ENCODE measurements around the gene ZBTB49.
"Not testable (repeated sequence)": the region's sequence is repeated elsewhere in the genome, so short reads cannot be mapped to it uniquely, and the experiment has no call there.

ZBTB49 gene

GRCh38 chr4:4289941-4290850, at the start of gene ZBTB49, which contains the start of gene LYAR:
ZBTB49 (plus strand) TSS chr4:4290251; CDS start chr4:4299946, 9,695 bp downstream.
LYAR (minus strand) TSS chr4:4290154; CDS start chr4:4283742, 6,412 bp downstream.
- DNase-seq: peak; percentile 79

GRCh38 chr4:4245172-4245571, 44.9 kb upstream of the ZBTB49 start:
- no peak for DNase-seq

- no peak for DNase-seq
Measured at GRCh38 chr4:4247696-4248028, 42.4 kb upstream of the ZBTB49 start.

GRCh38 chr4:4248029-4248884, 41.8 kb upstream of the ZBTB49 start, which contains the start of gene TMEM128:
TMEM128 (minus strand) TSS chr4:4248223; CDS start chr4:4248202, 21 bp downstream.
- peak; percentile 84 for DNase-seq

- no peak for DNase-seq
Measured at GRCh38 chr4:4248885-4249203, 41.2 kb upstream of the ZBTB49 start.

- not testable (repeated sequence) for DNase-seq
Measured at GRCh38 chr4:4249342-4249741, 40.7 kb upstream of the ZBTB49 start.

GRCh38 chr4:4249866-4250265, 40.2 kb upstream of the ZBTB49 start:
- no peak for DNase-seq

- DNase-seq: no peak
Measured at GRCh38 chr4:4254199-4254598, 35.9 kb upstream of the ZBTB49 start.

GRCh38 chr4:4254666-4255065, 35.4 kb upstream of the ZBTB49 start:
- no peak for DNase-seq

- no peak for DNase-seq
Measured at GRCh38 chr4:4256799-4257198, 33.3 kb upstream of the ZBTB49 start.

- DNase-seq: not testable (repeated sequence)
Measured at GRCh38 chr4:4257705-4258104, 32.3 kb upstream of the ZBTB49 start.

GRCh38 chr4:4259484-4260100, 30.5 kb upstream of the ZBTB49 start:
- DNase-seq: no peak

- peak; percentile 26 for DNase-seq
Measured at GRCh38 chr4:4260185-4260751, 29.8 kb upstream of the ZBTB49 start.

- no peak for DNase-seq
Measured at GRCh38 chr4:4267981-4268380, 22.1 kb upstream of the ZBTB49 start.

- DNase-seq: no peak
Measured at GRCh38 chr4:4268776-4269175, 21.3 kb upstream of the ZBTB49 start.

- no peak for DNase-seq
Measured at GRCh38 chr4:4269331-4269731, 20.7 kb upstream of the ZBTB49 start.

GRCh38 chr4:4269856-4270255, 20.2 kb upstream of the ZBTB49 start:
- DNase-seq: no peak

GRCh38 chr4:4270529-4270928, 19.5 kb upstream of the ZBTB49 start:
- no peak for DNase-seq

GRCh38 chr4:4271912-4272311, 18.1 kb upstream of the ZBTB49 start:
- DNase-seq: no peak

- DNase-seq: no peak
Measured at GRCh38 chr4:4274226-4274625, 15.8 kb upstream of the ZBTB49 start.

- no peak for DNase-seq
Measured at GRCh38 chr4:4277531-4277930, 12.5 kb upstream of the ZBTB49 start.

- no peak for DNase-seq
Measured at GRCh38 chr4:4281787-4282186, 8.3 kb upstream of the ZBTB49 start.
